Neural progenitor cell (in vitro differentiated cells): ENCODE data around the gene EDEM1.

Experiments used
- EZH2 ChIP-seq: fragments of 200-600 bp; sonication (generic); IDR thresholded peaks from 2 replicates; pipeline ENCODE4 v1.6.1; 2017; ENCODE audit warnings: antibody characterized with exemption, mild to moderate bottlenecking, moderate library complexity
- EZH2phosphoT487 ChIP-seq: fragments of 200-600 bp; sonication (generic); IDR thresholded peaks from 2 replicates; pipeline ENCODE4 v1.6.1; 2017; ENCODE audit warnings: antibody characterized with exemption

- TF ChIP-seq EZH2 (no peak), EZH2phosphoT487 (no peak)
Observed at GRCh38 chr3:5212628-5213573, 25.4 kb downstream of the EDEM1 start.
